IMR-90 (cell line): ENCODE data around the gene TSTD1.

Experiments
- CHD1 ChIP-seq: IDR thresholded peaks from 2 replicates; pipeline ENCODE4 v1.6.1; 2012; ENCODE audit warnings: low read depth, low read length, improper control_type of control experiment
- FOS ChIP-seq: fragments of 150-350 bp; IDR thresholded peaks from 2 replicates; pipeline ENCODE4 v1.6.1; 2016; ENCODE audit warnings: low read depth, low read length
- MAZ ChIP-seq: IDR thresholded peaks from 2 replicates; pipeline ENCODE4 v1.6.1; 2012; ENCODE audit warnings: low read depth, mild to moderate bottlenecking, low read length, improper control_type of control experiment, moderate library complexity, borderline replicate concordance
- POLR2A ChIP-seq: IDR thresholded peaks from 2 replicates; pipeline ENCODE4 v1.6.1; 2012; ENCODE audit warnings: mild to moderate bottlenecking, low read depth, low read length
- RCOR1 ChIP-seq: IDR thresholded peaks from 2 replicates; pipeline ENCODE4 v1.6.1; 2012; ENCODE audit warnings: mild to moderate bottlenecking, low read length, improper control_type of control experiment; ENCODE audit not compliant: insufficient replicate concordance
- TF ChIP-seq, protein P1 (sequence below): conservative IDR thresholded peaks from 2 replicates; pipeline ENCODE4 v1.5.1; 2012; ENCODE audit warnings: mild to moderate bottlenecking, low read depth, low read length, improper control_type of control experiment

GRCh38 chr1:161006563-161006962 lies 32.2 kb downstream of the TSTD1 start:
- no peak for TF ChIP-seq FOS
- TF ChIP-seq, protein P1, sequence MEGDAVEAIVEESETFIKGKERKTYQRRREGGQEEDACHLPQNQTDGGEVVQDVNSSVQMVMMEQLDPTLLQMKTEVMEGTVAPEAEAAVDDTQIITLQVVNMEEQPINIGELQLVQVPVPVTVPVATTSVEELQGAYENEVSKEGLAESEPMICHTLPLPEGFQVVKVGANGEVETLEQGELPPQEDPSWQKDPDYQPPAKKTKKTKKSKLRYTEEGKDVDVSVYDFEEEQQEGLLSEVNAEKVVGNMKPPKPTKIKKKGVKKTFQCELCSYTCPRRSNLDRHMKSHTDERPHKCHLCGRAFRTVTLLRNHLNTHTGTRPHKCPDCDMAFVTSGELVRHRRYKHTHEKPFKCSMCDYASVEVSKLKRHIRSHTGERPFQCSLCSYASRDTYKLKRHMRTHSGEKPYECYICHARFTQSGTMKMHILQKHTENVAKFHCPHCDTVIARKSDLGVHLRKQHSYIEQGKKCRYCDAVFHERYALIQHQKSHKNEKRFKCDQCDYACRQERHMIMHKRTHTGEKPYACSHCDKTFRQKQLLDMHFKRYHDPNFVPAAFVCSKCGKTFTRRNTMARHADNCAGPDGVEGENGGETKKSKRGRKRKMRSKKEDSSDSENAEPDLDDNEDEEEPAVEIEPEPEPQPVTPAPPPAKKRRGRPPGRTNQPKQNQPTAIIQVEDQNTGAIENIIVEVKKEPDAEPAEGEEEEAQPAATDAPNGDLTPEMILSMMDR = no peak
- TF ChIP-seq POLR2A = no peak
- no peak for TF ChIP-seq CHD1
- TF ChIP-seq RCOR1 = no peak
- TF ChIP-seq MAZ = no peak
